ENCODE measurements around the gene PTPMT1. TPM values are rescaled to one million over a fixed set of nuclear protein-coding genes. Genes with fewer than 3 reads are reported as not detected.

The PTPMT1 gene
- total RNA-seq, 1 donor from 2014 or later: 20.9 TPM

GRCh38 chr11:47571895-47572294, 6.5 kb downstream of the PTPMT1 start:
- intact Hi-C loops (cut with DNase I): no loop called here
- no peak for DNase-seq
- no peak for ATAC-seq (ENCODE audit: poor library complexity)

- no peak for DNase-seq
- intact Hi-C loops (cut with DNase I): no loop called here
- peak; percentile 28 for ATAC-seq (ENCODE audit: poor library complexity)
Measured at GRCh38 chr11:47572715-47573255, 7.4 kb downstream of the PTPMT1 start.

- peak; percentile 54 for DNase-seq
- intact Hi-C loops (cut with DNase I): no loop called here
- peak; percentile 91 for ATAC-seq (ENCODE audit: poor library complexity)
Measured at GRCh38 chr11:47573321-47573720, 7.9 kb downstream of the PTPMT1 start.

GRCh38 chr11:47577460-47578041, 12.2 kb downstream of the PTPMT1 start:
- no peak for DNase-seq
- intact Hi-C loops (cut with DNase I): no loop called here
- no peak for ATAC-seq (ENCODE audit: poor library complexity)

GRCh38 chr11:47578524-47579494, 13.4 kb downstream of the PTPMT1 start, which contains the start of the genes KBTBD4 and NDUFS3:
TSS of gene KBTBD4 (minus strand) at chr11:47578970. CDS start at chr11:47578951, 19 bp downstream.
TSS of gene NDUFS3 (plus strand) at chr11:47579074. CDS start at chr11:47579092, 18 bp downstream.
- ATAC-seq (ENCODE audit: poor library complexity): peak; percentile 96
- DNase-seq: peak; percentile 90
- intact Hi-C loops (cut with DNase I): no loop called here

GRCh38 chr11:47583844-47584243, 18.4 kb downstream of the PTPMT1 start:
- DNase-seq: no peak
- intact Hi-C loops (cut with DNase I): no loop called here
- ATAC-seq (ENCODE audit: poor library complexity): no peak

- DNase-seq: peak; percentile 50
- peak; percentile 38 for ATAC-seq (ENCODE audit: poor library complexity)
- intact Hi-C loops (cut with DNase I): no loop called here
Measured at GRCh38 chr11:47586098-47586855, 20.9 kb downstream of the PTPMT1 start, which contains the start of gene FAM180B. TSS of gene FAM180B (plus strand) at chr11:47586678. CDS start at chr11:47586769, 91 bp downstream.

- intact Hi-C loops (cut with DNase I): no loop called here
- no peak for DNase-seq
- no peak for ATAC-seq (ENCODE audit: poor library complexity)
Measured at GRCh38 chr11:47587039-47587716, 21.8 kb downstream of the PTPMT1 start.

- intact Hi-C loops (cut with DNase I): no loop called here
- ATAC-seq (ENCODE audit: poor library complexity) (peak; percentile 56), DNase-seq (peak; percentile 78)
Measured at GRCh38 chr11:47587723-47588326, 22.4 kb downstream of the PTPMT1 start.

GRCh38 chr11:47589118-47589517, 23.7 kb downstream of the PTPMT1 start:
- ATAC-seq (ENCODE audit: poor library complexity) (no peak), DNase-seq (no peak)
- intact Hi-C loops (cut with DNase I): no loop called here

GRCh38 chr11:47589584-47589976, 24.2 kb downstream of the PTPMT1 start:
- ATAC-seq (ENCODE audit: poor library complexity) (no peak), DNase-seq (no peak)
- intact Hi-C loops (cut with DNase I): no loop called here

GRCh38 chr11:47589977-47590861, 24.8 kb downstream of the PTPMT1 start:
- ATAC-seq (ENCODE audit: poor library complexity) (no peak), DNase-seq (no peak)
- intact Hi-C loops (cut with DNase I): no loop called here

GRCh38 chr11:47591764-47592163, 26.4 kb downstream of the PTPMT1 start:
- DNase-seq (no peak), ATAC-seq (ENCODE audit: poor library complexity) (no peak)
- intact Hi-C loops (cut with DNase I): no loop called here

GRCh38 chr11:47592251-47592650, 26.9 kb downstream of the PTPMT1 start:
- intact Hi-C loops (cut with DNase I): no loop called here
- ATAC-seq (ENCODE audit: poor library complexity) (no peak), DNase-seq (no peak)

GRCh38 chr11:47592970-47593369, 27.6 kb downstream of the PTPMT1 start:
- DNase-seq (no peak), ATAC-seq (ENCODE audit: poor library complexity) (no peak)
- intact Hi-C loops (cut with DNase I): no loop called here

- DNase-seq (no peak), ATAC-seq (ENCODE audit: poor library complexity) (no peak)
- intact Hi-C loops (cut with DNase I): no loop called here
Measured at GRCh38 chr11:47593492-47593933, 28.1 kb downstream of the PTPMT1 start.

Measured in Right ventricle myocardium superior (tissue), 1 donor.